ENCODE measurements around the gene ECT2.
"Not testable (repeated sequence)": the region's sequence is repeated elsewhere in the genome, so short reads cannot be mapped to it uniquely, and the experiment has no call there.

The ECT2 gene

GRCh38 chr3:172750368-172751174 is at the start of gene ECT2:
Gene ECT2, plus strand, starts transcription at chr3:172750726. Its CDS starts 3,805 bp downstream, at chr3:172754531.
- FAIRE-seq = peak; percentile 98

GRCh38 chr3:172700936-172701455 is 49.5 kb upstream of the ECT2 start:
- no peak for FAIRE-seq

GRCh38 chr3:172701751-172702150 is 48.8 kb upstream of the ECT2 start:
- FAIRE-seq = no peak

- no peak for FAIRE-seq
Measured at GRCh38 chr3:172702256-172702655, 48.3 kb upstream of the ECT2 start.

- FAIRE-seq = not testable (repeated sequence)
Measured at GRCh38 chr3:172702731-172703130, 47.8 kb upstream of the ECT2 start.

GRCh38 chr3:172704001-172704400 is 46.5 kb upstream of the ECT2 start:
- no peak for FAIRE-seq

DNA sequence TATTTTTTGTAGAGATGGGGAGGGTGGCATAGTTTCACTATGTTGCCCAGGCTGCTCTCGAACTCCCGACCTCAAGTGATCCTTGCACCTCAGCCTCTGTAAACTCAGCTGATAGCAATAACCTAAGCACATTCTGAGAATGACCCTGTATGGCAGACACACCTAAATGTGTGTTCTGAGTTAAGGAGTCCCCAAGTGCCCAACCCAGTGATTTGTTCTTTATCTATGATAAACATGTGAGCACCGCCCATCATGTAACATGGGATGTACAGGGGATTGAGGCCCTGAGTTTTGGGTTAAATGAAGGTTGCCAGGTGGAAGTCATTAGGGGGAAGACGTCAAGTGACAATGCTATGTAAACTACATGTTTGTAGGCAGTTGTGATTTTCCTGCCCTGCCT is 45.4 kb upstream of the ECT2 start:
- no peak for FAIRE-seq

GRCh38 chr3:172707030-172707429 is 43.5 kb upstream of the ECT2 start:
- FAIRE-seq = no peak

- FAIRE-seq = no peak
Measured at GRCh38 chr3:172707967-172708366, 42.6 kb upstream of the ECT2 start.

GRCh38 chr3:172708921-172709773 is 41.4 kb upstream of the ECT2 start:
- no peak for FAIRE-seq

GRCh38 chr3:172709774-172710663 is 40.5 kb upstream of the ECT2 start:
- FAIRE-seq = no peak

DNA sequence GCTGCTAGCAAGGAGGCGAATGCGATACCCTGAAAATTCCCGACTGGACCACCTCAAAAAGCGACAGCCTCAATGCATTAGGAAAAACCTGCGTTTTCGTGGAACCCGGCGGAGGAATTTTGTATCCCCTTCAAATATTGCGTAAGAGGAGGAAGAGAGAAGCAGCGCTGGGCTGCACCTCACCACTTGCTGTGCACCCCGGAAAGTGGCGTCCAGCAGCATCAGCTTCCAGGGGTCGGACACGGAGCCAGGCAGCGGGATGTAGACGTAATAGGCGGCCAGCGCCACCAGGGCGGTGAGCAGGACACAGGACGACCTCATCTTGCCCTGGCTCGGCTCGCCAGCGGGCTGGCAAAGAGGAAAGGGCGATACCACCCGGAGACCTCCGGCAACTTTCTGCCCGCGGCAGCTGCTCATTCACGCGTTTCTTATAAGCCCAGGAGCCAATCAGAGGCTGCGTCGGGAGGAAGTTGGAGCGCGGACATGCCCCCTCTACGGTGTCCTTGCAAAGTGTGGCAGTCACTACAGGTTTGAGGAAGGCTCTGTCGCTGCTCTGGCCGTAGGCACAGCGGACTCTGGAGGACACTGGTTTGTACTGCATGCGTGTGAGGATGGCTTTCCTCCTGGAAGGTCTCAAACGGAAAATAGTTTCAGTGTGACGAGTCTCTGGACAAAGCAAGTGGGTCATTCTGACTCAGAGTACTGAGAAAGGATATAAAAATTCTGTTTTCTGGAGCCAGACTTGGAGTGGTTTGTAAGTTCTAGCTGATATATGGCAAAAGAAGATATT is 39.7 kb upstream of the ECT2 start, which contains the start of gene NCEH1:
TSS of gene NCEH1 (minus strand) at position 404 of the 790 bp plus-strand sequence. CDS start at position 321, 83 bp downstream.
- peak; percentile 76 for FAIRE-seq

DNA sequence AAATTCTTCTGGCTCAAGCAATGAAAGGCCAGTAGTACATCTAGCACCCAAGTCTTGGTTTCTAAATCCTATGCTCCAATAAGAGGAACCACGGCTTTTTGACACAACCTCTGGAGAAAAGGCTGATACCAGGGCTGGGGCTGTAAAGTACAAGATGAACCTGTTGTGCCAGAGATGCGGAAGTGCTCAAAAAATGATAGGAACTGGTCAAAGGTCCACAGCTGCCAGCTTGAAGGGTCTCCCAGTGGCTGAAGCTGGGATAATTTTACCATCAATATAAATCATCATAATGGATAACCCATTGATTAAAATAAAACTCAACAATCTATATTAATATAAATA is 39.1 kb upstream of the ECT2 start:
- no peak for FAIRE-seq

DNA sequence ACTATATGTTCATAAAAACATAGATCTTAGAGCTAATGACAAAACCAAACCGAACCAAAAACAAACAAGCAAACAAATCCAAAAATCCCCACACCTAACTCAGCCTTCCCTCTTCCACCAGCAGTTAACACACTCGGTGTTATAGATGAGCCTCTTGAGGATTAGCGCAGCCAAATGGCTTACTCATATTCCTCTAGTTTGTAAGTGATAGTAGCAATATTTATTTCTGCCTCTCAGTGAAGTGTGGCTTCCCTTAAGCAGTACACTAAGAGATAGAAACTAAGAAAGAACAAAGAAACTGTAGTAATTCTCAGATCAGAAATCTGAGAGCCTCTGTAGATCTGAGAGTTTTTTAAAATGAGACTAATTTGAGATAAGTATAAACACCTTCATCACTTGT is 37.2 kb upstream of the ECT2 start:
- no peak for FAIRE-seq

DNA sequence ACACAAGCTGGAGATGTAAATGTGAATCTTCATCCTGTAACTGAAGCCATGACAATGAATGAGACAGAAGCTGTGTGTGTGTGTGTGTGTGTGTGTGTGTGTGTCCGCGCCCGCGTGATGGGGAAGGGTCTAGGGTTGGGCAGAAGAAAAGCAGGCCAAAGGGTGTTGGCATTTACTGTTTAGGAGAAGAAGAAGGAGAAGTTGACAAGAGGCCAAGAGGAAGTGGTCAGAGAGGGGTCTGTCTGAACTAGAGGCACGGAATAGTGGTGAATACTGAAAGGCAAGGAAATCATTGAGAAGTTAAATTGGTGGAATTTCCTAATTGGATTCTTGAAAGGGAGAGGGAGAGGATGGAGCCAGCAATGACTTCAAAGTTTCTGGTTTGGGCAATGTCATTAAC is 34.0 kb upstream of the ECT2 start:
- FAIRE-seq = no peak

DNA sequence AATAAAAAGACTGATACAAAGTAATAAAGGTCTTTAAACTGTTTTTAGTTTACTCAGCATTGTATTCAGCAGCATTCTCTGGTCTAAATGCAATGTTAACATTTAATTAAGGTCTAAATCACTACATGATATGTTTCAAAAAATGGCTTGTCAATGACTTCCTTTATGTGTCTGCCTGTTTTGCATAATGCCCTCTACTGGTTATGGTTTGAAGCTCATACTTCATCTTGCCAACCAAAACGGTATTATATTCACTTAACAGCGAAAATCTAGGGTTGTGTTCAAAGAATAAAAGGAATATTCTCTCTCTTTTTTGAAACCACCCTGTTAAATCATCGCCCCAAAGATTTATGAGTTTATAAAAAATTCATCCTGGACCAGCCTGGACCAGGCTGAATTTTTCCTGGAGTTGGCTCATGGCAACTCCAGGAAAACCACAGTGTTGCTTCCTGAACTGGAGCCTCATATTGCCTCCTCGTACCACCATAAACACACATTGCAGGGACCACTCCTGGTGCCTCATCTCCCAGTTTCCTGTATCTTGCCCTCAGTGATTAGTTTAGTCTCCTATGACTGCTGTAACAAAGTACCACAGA is 32.9 kb upstream of the ECT2 start:
- FAIRE-seq = no peak

- FAIRE-seq = not testable (repeated sequence)
Measured at GRCh38 chr3:172722536-172723040, 27.9 kb upstream of the ECT2 start.

- no peak for FAIRE-seq
Measured at GRCh38 chr3:172726380-172726779, 24.1 kb upstream of the ECT2 start.

DNA sequence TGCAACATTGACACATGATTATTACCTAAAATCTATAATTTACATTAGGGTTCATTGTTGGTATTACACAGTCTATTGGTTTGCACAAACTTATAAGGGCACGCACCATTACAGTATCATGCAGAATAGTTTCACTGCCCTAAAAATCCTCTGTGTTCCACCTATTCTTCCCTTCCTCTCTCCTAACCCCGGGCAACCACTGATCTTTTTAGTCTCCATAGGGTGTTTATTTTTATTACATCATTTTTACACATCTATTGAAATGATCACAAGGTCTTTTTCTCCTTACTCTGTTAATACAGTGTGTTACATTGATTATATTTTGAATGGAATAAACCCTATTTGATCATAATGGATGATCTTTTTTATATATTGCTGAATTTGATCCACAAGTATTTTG is 15.5 kb upstream of the ECT2 start:
- FAIRE-seq = no peak

DNA sequence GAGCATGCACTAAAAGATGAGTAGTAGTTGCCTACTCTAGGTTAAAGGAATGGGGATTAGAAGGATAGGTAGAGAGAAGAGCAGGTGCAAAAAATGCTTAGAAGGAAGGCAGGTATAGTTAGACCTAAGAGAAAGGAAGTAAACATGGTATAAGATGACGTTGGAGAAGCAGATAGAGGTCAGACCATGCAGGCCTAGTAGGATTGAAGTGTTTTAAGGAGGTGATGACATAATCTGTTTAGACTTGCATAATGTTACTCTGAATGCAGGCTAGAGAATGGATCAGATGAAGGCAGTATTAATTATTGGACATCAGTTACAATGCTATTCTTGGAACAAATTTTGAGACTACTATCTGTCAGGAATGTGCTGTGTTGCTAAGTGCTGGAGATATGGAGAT is 11.1 kb upstream of the ECT2 start:
- FAIRE-seq = no peak

GRCh38 chr3:172746475-172746874 is 4.1 kb upstream of the ECT2 start:
- no peak for FAIRE-seq

Data from TTC549 (cell line).